Measurements from ENCODE around the gene OR6P1.

OR6P1 gene, protein sequence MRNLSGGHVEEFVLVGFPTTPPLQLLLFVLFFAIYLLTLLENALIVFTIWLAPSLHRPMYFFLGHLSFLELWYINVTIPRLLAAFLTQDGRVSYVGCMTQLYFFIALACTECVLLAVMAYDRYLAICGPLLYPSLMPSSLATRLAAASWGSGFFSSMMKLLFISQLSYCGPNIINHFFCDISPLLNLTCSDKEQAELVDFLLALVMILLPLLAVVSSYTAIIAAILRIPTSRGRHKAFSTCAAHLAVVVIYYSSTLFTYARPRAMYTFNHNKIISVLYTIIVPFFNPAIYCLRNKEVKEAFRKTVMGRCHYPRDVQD

DNA sequence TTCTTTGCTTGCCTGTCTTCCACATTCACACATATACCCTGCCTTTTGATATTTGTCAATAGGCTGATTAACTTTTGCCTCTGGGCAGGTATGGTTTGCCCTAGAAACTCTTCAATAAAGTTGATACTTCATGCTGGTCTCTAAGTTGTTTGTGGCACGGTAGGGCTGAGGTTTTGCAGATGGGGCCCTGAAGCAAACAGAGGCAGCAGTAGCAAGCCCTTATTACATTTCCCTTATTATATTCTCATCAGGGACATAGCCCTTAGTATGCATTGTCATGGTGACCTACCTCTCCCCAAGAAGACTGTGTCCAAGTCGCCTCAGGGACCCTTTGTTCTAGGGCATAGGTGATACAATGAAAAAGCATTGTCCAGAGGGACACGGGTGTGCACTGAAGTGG, at the start of gene OR6P1:
TSS of gene OR6P1 (minus strand) at position 101 of the 400 bp plus-strand sequence. CDS start 6,976 bp downstream, outside the sequence.
- DNase-seq (ENCODE audit: low spot score) = no peak

DNA sequence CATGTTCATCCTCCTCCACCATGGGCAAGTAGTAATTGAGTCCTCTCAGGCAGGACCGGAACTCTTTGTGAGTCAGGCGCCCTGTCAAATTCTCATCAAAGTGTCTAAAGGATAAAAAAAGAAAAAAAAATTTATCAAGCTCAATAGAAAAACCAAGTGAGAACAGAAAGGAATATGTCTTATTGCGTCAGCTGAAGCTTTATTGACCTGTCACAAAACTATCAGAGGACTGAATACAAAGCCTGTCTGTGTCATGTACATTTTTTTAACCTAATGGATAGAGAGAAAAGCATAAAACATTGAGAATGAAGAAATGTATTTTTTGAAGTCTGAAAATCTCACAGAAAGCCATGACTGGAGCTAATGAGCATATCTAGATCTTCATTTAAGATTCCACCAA, 43.4 kb upstream of the OR6P1 start:
- DNase-seq (ENCODE audit: low spot score) = no peak

DNA sequence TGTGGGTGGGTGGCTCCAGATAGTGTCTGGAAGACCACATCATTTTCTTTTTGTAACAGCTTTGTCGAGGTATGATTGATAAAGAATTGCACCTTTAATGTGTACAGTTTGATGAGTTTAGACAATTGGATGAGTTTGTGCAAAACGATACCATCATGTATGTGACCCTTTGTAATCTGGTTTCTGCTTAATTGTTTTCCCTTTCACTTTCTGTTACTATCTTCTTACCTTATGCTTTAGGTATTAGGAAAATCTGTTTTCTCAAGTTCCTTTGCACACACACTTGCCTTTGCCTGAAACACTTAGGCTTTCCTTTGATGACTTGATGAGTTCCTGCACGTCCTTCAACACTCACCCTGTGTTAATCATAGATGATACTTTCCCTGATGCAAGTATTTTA, 41.5 kb upstream of the OR6P1 start:
- DNase-seq (ENCODE audit: low spot score) = no peak

DNA sequence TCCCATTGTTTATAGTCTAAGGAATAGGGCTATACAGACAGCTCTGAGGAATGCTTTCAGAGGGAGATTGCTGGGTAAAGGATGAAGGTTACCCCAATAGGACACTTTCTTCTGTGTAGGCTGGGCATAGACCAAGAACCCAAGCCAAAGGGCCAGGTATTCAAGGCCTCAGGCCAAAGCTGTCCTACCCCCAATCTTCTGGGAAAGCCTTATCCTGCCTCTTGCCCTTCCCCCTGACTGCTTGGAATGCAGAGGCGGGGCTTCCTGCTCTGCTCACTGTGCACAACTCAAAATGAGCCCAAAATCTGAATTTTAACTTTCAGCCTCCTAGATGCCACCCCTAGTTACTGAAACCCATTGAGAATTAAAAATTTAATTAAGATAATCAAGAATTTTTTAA, 36.9 kb upstream of the OR6P1 start:
- DNase-seq (ENCODE audit: low spot score) = no peak

DNA sequence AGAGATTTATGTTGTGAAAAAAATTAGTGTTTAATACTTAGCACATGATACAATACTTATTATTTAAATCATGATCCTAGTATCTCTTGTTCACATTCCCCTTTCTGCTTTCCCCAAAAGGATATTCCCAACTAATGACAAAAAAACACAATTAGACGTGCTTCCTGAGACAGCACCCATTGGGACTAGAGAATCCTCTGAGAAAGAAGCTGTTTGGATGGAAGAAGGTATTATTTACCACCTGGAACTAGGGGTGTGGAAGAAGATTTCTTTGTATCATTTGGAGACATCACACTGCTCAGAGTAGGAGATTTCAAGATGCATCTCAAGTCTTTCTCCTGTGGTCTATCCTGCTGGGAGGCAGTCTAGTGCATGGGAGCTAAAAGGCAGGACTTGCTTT, 34.6 kb upstream of the OR6P1 start, which contains the start of gene OR10Z1:
TSS of gene OR10Z1 (plus strand) at position 301 of the 400 bp plus-strand sequence. CDS start 1,171 bp downstream, outside the sequence.
- no peak for DNase-seq (ENCODE audit: low spot score)

DNA sequence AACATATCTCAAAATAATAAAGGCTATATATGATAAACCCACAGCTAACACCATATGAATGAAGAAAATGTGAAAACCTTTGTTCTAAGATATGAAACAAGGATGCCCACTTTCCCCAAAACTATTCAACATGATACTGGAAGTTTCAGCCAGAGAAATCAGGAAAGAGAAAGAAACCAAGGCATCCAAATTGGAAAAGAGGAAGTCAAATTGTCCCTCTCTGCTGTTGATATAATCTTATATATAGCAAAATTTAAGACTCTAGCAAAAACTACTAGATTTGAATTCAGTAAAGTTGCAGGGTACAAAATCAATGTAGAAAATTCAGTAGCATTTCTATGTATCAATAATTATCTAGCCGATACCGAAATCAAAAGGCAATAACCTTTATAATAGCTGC, 30.4 kb upstream of the OR6P1 start:
- DNase-seq (ENCODE audit: low spot score) = no peak

DNA sequence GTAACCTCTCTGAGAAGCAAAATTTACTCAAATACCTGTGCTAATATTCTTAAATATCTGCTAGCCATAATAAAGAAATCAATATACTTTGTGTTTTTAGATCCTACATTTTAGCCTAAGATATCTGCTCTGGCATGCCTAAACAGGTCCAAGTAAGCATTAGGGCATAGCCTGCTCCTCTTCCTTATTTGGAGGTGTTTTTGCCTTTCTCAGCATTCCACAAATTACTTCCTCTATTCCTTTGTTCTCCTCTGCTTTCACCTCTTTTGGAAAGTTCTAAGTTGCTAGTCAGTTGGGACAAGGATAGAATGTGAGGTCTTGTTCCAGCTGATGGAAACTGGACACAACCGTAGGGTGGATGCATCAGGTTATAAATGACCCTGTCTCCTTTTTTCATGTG, 16.6 kb upstream of the OR6P1 start:
- no peak for DNase-seq (ENCODE audit: low spot score)

DNA sequence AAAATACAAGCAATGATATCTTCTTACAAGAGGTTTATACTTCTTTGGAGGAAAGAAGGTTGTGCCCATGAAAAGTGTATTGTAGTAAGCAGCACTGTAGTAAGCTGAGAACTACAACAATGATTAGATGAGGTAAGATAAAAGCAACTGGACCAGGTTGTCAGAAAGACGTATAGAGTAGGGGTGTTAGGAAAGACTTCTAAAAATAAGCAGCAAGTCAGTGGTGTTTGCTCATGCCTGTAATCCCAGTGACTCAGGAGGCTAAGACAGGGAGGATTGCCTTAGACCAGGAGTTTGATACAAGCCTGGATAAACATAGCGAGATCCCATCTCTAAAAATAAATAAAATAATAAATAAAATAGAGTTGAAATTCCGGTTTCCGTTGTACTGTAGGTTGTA, 13.6 kb upstream of the OR6P1 start:
- DNase-seq (ENCODE audit: low spot score) = no peak

DNA sequence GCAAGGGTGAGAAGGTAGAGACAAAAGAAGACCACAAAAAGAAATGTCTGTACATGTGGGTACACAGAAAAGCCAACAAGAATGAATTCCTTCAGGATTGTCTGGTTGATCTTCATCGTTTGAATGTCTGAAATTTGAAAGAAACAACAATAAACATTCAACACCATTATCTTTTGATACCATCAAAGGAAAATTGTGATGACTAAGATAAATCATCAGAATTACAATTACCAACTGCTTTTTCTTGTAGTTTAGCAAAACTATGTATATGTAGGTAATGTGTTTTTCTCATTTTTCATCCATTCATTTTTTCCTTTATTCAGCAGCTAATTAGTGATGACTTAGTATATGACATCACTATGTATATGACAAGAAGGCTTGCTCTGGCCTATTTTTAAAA, 9.4 kb upstream of the OR6P1 start, which contains the start of gene OR10X1:
TSS of gene OR10X1 (minus strand) at position 167 of the 400 bp plus-strand sequence. CDS start at position 167, 0 bp downstream.
- DNase-seq (ENCODE audit: low spot score) = no peak

DNA sequence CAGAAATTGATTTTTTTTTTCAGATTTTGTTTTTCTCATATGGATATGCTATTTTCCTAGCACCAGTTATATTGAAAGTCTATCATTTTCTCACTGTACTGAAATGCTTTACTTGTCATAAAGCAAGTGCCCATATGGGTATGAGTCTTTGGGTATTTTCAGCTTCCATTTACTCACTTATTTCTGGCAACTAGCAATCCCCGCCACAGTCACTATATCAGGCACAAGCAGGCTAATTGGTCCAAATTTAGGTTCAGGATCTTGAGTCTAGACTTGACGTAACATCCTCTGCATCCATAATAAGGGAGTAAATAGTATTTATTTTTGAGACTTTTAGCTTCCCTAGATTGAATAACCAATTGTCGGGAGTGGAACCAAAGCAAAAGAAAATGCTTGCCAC, 7.2 kb upstream of the OR6P1 start:
- no peak for DNase-seq (ENCODE audit: low spot score)

DNA sequence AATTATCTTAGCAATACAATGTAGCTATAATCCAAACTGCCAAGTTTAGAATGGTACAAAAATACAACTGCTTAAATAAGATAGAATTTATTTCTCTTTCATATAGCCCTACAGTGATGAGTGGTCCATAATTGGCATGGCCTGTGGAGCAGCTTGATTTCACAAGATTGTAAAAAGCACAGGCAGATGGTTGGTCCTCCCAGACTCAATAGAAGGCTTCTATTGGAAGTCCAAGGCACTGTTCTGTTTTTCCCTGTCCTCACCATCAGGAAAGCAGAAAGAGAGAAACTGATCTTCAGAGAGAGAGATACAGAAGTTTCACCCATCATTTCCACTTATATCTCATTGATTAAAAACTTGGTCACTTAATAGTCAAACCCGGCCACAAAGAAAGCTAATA, 1.8 kb upstream of the OR6P1 start:
- DNase-seq (ENCODE audit: low spot score) = no peak

DNA sequence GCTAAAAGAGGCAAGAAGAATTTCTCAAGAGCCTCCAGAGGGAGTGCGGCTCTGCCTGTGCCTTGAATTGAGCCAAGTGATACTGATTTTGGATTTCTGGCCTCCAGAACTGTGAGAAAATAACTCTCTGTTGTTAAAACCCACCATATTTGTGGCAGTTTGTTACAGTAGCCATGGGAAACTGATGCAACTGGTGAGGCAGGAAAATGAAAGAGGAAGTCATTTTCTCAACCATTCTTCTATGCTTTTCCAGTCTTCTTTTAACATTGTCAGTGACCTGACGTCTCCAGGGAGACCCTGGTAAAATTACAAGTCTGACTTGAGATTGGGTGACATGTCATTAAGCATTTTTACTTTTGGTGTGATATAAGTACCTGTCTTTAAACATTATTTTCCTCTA, 5.8 kb downstream of the OR6P1 start:
- no peak for DNase-seq (ENCODE audit: low spot score)

DNA sequence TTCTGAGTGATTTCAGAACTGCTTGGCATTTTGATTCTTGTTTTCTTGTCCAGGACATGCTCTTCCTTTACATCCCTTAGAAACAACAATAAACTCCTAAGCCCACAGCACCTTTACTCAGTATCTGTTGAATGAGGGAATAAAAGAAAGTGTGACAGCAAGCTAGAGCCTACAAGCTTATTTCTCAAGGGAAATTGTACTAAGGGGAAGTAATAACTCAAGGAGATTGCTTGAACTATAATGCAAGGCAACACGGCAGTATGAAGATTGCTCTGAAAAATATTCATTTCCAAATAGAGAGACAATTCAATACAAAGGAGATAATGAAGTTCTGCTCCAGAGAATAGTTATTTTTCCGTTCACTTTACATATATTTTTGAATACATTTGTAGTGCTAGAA, 6.5 kb downstream of the OR6P1 start:
- DNase-seq (ENCODE audit: low spot score) = no peak

DNA sequence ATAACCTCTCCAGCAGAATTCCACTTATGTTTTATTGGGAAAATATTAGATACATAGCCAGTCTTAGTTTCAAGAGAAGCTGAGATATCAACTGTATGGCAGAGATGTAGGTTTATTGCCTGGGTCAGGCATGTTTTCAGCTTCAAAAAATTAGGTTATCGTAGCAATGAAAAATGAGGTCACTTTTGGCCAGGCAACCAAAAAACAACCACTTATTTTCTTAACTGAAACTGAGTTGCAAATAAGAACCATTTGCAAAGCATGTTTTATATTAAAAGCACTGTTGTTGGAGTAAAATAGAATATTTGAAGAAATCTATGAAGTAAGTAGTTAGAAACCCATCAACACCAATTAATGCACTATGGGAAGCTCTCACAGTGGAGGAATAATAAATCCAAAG, 10.7 kb downstream of the OR6P1 start:
- DNase-seq (ENCODE audit: low spot score) = no peak

DNA sequence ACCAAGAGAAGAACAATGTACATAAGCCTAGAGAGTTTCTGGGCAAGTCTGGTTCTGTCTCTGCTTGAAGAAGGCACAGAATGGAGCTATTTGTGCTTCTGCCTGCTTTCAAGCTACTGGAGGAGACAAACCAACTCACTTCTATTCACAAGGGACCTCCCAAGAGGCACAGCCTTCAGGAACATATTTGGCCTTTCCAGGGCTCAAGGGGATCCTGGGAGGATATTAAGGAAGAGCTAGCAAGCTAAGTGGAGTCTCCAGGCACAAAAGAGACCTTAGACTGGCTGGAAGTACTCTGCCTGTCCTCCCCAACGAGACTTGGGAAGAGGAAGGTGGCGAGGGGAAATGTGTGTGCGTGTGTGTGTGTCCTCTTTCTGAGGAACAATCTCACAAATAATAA, 16.0 kb downstream of the OR6P1 start, which contains the start of gene OR6Y1:
TSS of gene OR6Y1 (minus strand) at position 54 of the 400 bp plus-strand sequence. CDS start 6,300 bp downstream, outside the sequence.
- DNase-seq (ENCODE audit: low spot score) = no peak

DNA sequence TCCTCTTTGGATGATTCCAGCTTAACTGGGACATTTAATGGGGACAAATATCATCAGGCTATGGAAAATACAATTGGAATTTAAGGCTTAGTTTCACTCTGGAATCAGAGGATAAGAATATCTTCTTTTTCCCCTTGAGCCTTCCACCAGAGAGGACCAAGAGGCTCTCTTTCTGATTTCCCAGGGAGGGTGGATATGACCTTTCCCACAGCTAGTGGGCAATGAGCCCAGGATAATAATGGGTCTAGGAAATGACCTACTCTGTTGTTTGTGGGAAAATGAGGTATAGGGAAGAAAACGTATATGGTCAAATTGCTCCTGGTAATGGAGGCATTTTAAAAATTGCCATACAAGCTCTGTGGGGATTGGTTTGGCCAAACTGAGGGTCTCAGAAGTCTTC, 18.1 kb downstream of the OR6P1 start:
- no peak for DNase-seq (ENCODE audit: low spot score)

DNA sequence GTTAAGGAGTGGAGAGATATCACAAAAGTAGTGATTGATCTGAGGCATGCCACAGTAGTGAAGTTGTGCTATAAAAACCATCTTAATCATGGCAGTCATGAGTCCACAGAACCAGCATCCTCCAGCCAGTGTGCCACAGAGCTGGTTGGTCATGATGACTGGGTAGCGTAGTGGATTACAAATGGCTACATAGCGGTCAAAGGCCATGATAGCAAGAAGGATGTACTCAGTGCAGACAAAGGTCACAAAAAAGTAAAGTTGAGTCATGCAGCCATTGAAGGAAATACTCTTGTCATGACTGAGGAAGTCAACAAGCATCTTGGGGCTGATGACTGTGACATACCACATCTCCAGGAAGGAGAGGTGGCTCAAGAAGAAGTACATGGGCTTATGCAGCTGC, 22.8 kb downstream of the OR6P1 start:
- no peak for DNase-seq (ENCODE audit: low spot score)

DNA sequence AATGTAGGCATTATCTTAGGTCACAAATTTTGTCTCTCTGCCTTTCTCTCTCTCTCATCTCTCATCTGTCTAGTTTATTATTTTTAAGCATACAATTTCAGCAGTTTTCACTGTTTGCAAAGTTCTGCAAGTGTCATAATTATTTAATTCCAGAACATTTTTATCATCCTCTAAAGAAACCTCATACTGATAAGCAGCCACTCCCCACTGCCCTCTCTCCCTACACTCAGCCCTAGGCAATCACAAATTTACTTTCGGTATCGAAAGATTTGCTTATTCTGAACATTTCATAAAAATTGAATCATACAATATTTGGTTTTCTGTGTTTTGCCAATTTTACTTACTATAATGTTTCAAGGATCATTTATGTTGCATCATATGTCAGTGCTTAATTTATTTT, 32.8 kb downstream of the OR6P1 start:
- no peak for DNase-seq (ENCODE audit: low spot score)

DNA sequence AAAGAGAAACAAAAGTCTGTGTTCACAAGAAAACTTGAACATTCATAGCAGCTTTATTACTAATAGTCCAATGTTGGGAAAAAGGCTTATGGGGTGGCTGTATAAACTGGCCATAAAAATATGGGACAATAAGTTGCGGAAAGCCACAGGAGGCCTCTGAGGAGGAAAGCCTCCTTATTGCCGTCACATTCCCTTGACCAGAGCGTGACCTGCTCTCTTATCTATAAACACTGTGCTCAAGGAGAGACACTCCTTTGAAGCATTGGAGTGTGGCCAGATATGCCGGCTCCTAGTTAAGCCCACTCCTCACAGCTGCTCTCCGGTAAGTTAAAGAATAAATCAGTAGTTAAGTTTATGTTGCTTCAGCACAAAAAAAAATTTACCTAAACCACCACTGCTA, 35.9 kb downstream of the OR6P1 start:
- DNase-seq (ENCODE audit: low spot score) = no peak

DNA sequence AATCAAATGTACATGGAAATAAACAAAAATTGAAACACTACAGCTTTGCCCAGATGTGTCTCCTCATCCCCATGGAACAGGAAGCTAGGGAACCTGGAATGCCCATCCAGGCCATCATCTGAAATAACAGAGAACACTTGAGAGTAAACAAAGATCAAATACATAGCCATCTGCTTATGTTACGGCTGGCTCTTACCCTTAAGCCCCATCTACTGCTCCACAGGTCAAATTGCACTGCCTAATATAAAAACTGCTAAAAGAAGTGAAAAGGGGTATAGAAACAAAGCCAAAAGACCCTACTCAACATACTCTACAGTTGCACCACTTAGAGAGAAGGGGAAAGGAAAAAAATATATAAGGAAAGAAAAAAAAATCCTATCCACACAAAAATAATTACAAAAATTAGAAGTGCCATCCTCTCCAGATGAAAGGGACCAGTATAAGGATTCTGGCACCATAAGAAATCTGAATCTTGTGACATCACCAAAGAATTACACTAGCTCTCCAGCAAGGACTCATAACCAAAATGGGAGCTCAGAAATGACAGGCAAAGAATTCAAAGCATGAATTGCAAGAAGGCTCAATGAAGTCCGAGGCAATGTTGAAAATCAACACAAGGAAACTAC, 43.1 kb downstream of the OR6P1 start:
- no peak for DNase-seq (ENCODE audit: low spot score)

DNA sequence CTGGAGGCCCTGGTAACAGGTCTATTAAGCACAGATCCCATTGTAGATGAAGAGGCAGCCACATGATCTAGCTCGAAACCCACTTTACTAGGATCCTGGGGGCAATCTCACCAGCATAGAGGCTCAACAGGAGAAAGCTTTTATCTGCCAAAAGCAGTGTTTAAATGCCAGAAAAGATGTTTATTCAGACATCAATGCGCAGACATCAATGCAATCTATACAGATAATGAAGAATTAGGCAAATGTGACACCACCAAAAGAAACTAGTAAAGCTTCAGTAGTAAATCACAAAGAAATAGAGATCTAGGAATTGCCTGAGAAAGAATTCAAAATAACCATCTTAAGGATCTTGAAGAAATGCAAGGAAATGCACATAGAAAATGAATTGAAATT, 48.7 kb downstream of the OR6P1 start:
- DNase-seq (ENCODE audit: low spot score) = no peak

DNA sequence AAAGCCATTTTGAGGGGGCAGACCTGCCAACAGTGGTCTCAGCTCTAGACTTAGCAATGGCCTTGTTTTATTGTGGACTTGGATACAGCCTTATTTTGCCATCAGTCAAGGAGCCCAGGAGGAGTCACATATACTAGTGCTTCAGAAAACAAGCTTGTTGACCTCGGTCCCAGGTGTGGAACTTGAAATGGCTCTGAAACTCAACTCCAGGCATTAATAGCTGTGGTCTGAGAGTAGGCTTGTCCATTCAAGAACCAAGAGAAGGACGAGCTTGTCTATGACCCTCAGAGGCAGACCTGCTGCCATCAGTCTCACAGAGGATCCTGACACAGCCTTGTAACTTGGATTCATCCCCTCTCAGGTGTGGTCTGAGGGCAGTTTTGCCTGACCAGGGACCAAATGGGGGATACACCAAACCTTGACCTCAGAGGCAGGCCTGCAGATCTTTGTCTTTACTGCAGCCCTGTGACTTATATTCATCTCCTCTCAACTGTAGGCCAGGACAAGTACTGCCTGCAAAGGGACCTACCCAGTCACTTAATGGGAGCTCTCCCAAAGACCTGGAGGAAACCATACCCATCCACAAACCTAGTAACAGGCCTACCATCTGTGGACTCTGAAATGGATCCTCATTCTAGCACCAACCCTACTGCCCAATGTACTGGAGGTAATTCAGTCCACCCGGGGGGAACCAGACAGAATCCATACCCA, 49.3 kb downstream of the OR6P1 start:
- DNase-seq (ENCODE audit: low spot score) = no peak

DNA sequence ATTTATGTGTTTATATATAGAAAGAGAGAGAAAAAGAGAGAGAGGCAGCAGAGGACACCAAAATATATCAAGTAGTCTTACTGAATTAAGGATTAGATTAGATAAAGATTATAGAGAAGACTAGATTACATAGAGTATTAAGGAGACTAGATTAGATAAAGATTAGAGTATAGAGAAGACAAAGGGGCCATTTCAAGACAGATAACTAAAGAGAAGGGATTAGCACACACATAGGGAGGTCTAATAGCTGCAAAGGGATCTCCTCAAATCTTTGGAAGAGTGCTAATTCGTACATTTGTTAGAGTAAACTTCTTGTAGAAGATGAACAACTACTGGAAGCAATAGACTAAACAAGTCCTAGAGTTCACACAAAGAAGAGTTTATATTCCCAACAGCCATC, 50.4 kb downstream of the OR6P1 start:
- no peak for DNase-seq (ENCODE audit: low spot score)
